PC-3 (cell line): ENCODE results near the gene TSGA10IP. TPM values are rescaled to one million over a fixed set of nuclear protein-coding genes. Genes with fewer than 3 reads are reported as not detected.

Source experiments
- ATAC-seq: fragments of 200-7000 bp; cut with Tn5 transposase; 2 replicates; pipeline ENCODE4 v1.9.1; 2020; ENCODE audit warnings: mild to moderate bottlenecking, moderate library complexity
- BruUV-seq: library from RNA; stranded (reverse); fragments of 400-500 nt; replicated peaks from 2 replicates; lab custom pipeline; 2021; lab: Mats Ljungman, UMichigan
- CTCF ChIA-PET: fragments of 300-600 bp; sonication (Branson Sonifier 250); formaldehyde crosslinking; loops from one replicate; lab custom pipeline; 2022; ENCODE audit warnings: antibody characterized with exemption; lab: Charles Lee
- POLR2A ChIA-PET: fragments of 300-600 bp; sonication (Branson Sonifier 250); formaldehyde crosslinking; loops from one replicate; lab custom pipeline; 2022; ENCODE audit warnings: antibody characterized with exemption; ENCODE audit not compliant: unreplicated experiment; lab: Charles Lee
- DNase-seq: peaks from one replicate; pipeline ENCODE4 v3.0.0-alpha.2; 2015
- H2AFZ ChIP-seq: fragments of 300-600 bp; sonication (generic); 2 replicates; pipeline ENCODE4 v1.6.0; 2016; ENCODE audit warnings: antibody characterized with exemption, low read length
- H3F3A ChIP-seq: fragments of 300-600 bp; sonication (generic); one replicate; pipeline ENCODE4 v1.6.0; 2017; ENCODE audit warnings: antibody characterized with exemption, low read length, control low read depth, mild to moderate bottlenecking; ENCODE audit not compliant: unreplicated experiment
- H3K27ac ChIP-seq: fragments of 300-600 bp; sonication (generic); 2 replicates; pipeline ENCODE4 v1.5.1; 2016; ENCODE audit warnings: mild to moderate bottlenecking, low read length
- H3K27me3 ChIP-seq: fragments of 300-600 bp; sonication (generic); 2 replicates; pipeline ENCODE4 v1.6.1; 2016; ENCODE audit warnings: low read length, mixed read lengths
- H3K36me3 ChIP-seq: fragments of 300-600 bp; sonication (generic); 2 replicates; pipeline ENCODE4 v1.6.1; 2016; ENCODE audit warnings: low read depth, mixed run types, low read length, mixed read lengths
- H3K4me1 ChIP-seq: fragments of 300-600 bp; sonication (generic); 2 replicates; pipeline ENCODE4 v1.5.1; 2016; ENCODE audit warnings: low read length; ENCODE audit not compliant: insufficient read depth
- H3K4me2 ChIP-seq: fragments of 300-600 bp; sonication (generic); 2 replicates; pipeline ENCODE4 v1.6.0; 2016; ENCODE audit warnings: low read length
- H3K4me3 ChIP-seq: fragments of 300-600 bp; sonication (generic); 2 replicates; pipeline ENCODE4 v1.5.1; 2016; ENCODE audit warnings: mild to moderate bottlenecking, low read length, mixed read lengths
- H3K79me2 ChIP-seq: fragments of 300-600 bp; sonication (generic); 2 replicates; pipeline ENCODE4 v1.6.1; 2017; ENCODE audit warnings: low read length, mixed read lengths
- H3K9ac ChIP-seq: fragments of 300-600 bp; sonication (generic); 2 replicates; pipeline ENCODE4 v1.6.0; 2016; ENCODE audit warnings: mild to moderate bottlenecking, low read length
- H3K9me2 ChIP-seq: fragments of 300-600 bp; sonication (generic); replicated peaks from 2 replicates; pipeline ENCODE4 v1.6.1; 2016; ENCODE audit warnings: mixed run types, low read length, mixed read lengths
- H3K9me3 ChIP-seq: fragments of 300-600 bp; sonication (generic); 2 replicates; pipeline ENCODE4 v1.6.1; 2016; ENCODE audit warnings: low read length, mixed read lengths
- H4K20me1 ChIP-seq: fragments of 300-600 bp; sonication (generic); 2 replicates; pipeline ENCODE4 v1.6.1; 2016; ENCODE audit warnings: low read length, mixed read lengths
- EZH2 ChIP-seq: fragments of 300-600 bp; sonication (generic); IDR thresholded peaks from one replicate; pipeline ENCODE4 v1.6.1; 2017; ENCODE audit warnings: antibody characterized with exemption, mild to moderate bottlenecking, low read length; ENCODE audit not compliant: unreplicated experiment
- EZH2phosphoT487 ChIP-seq: fragments of 300-600 bp; sonication (generic); IDR thresholded peaks from 2 replicates; pipeline ENCODE4 v1.6.1; 2018; ENCODE audit warnings: mild to moderate bottlenecking, antibody characterized with exemption, low read length, borderline replicate concordance
- intact Hi-C: fragments of 100-400 bp; cut with micrococcal nuclease; formaldehyde crosslinking; loops from 2 replicates; pipeline ENCODE4 v1.9.0; 2023
- total RNA-seq: library from RNA; depleted of rRNA; stranded (reverse); fragments of >200 nt; gene quantifications from 2 replicates; pipeline ENCODE4 v1.2.3, GENCODE V29; 2014
- TF ChIP-seq, protein P1 (sequence below): fragments of 300-600 bp; sonication (generic); conservative IDR thresholded peaks from 2 replicates; pipeline ENCODE4 v1.5.1; 2017; ENCODE audit warnings: antibody characterized with exemption, low read depth, mild to moderate bottlenecking, low read length

TSGA10IP gene
- total RNA-seq, 1 experiment from 2014 or later, result not detected

DNA sequence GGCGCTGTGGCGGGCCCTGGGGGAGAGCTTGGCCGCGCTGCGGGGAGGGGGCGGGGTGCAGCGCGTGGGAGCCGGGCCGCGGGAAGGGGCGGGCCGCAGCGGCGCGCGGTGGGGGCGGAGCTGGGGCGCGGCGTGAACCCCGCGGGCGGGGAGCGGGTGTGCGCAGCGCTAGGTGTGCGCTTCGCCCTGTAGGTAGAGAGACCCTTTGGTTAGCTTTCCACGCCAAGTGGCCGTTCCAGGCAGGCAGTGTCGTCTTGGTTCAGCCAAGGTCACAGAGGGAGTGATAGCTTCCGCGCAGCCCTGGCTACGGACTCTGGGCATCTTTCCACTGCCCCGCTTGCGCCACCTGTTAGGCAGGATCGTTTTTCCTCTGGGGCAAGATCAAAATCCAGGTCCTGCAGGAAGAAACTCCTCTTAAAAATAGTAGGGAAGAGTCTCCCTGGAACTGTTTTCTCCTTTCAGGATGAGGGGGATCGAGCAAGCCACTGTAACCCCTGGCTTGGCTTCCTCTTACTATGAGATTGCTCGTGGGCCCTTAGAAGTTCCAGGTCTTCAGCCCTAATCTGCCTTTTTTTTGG, 57.5 kb downstream of the TSGA10IP start:
- ChIA-PET CTCF (no interaction called here), POLR2A (interaction anchor here (0.6 to 0.8 kb wide), 2 partner anchors 8 to 20 kb away, joined by 3 read pairs; no protein-coding TSS in a partner anchor)
- intact Hi-C loops, result loop anchor here (1.0 to 2.0 kb wide), 3 partner anchors 41 to 50 kb away; partner anchors contain the start of genes SART1 and SF3B2
- Histone ChIP-seq H3K9me2 (no peaks in the 10 kb centered on the region), H3K36me3 (peaks cover 42% of the 10 kb centered on the region), H3K9ac (peak overlapping the region; percentile 91), H3F3A (peaks cover 9% of the 10 kb centered on the region), H3K4me3 (peak overlapping the region; percentile 85), H3K79me2 (peaks cover 56% of the 10 kb centered on the region), H2AFZ (peak overlapping the region; percentile 90), H3K9me3 (no peaks in the 10 kb centered on the region), H3K27ac (peak overlapping the region; percentile 85), H3K4me2 (peak overlapping the region; percentile 87), H3K4me1 (peaks cover 14% of the 10 kb centered on the region), H4K20me1 (no peaks in the 10 kb centered on the region), H3K27me3 (no peaks in the 10 kb centered on the region)
- DNase-seq (peak; percentile 63), ATAC-seq (peak; percentile 72)
- no TSS peak for BruUV-seq
- TF ChIP-seq EZH2phosphoT487 (no peak), EZH2 (no peak)
- TF ChIP-seq, protein P1, sequence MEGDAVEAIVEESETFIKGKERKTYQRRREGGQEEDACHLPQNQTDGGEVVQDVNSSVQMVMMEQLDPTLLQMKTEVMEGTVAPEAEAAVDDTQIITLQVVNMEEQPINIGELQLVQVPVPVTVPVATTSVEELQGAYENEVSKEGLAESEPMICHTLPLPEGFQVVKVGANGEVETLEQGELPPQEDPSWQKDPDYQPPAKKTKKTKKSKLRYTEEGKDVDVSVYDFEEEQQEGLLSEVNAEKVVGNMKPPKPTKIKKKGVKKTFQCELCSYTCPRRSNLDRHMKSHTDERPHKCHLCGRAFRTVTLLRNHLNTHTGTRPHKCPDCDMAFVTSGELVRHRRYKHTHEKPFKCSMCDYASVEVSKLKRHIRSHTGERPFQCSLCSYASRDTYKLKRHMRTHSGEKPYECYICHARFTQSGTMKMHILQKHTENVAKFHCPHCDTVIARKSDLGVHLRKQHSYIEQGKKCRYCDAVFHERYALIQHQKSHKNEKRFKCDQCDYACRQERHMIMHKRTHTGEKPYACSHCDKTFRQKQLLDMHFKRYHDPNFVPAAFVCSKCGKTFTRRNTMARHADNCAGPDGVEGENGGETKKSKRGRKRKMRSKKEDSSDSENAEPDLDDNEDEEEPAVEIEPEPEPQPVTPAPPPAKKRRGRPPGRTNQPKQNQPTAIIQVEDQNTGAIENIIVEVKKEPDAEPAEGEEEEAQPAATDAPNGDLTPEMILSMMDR, result peak; percentile 50

DNA sequence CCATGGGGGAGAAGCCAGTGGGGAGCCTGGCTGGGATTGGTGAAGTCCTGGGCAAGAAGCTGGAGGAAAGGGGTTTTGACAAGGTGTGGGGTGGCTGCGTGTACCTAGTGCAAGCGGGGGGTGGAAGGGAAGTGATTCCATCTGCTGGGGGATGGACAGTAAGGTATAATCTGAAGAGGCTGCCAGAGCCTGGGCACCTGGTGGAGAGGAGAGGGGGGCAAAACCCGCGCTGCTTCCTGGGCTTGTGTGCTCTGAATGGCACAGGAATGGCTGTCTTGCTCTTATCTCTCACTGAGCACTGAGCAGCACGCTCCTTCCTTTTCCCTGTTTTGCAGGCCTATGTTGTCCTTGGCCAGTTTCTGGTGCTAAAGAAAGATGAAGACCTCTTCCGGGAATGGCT, 58.0 kb downstream of the TSGA10IP start:
- POLR2A ChIA-PET, result interaction anchor here (0.8 kb wide), 1 partner anchor 8 kb away, joined by 3 read pairs; no protein-coding TSS in a partner anchor
- intact Hi-C loops, result loop anchor here (2.0 kb wide), 2 partner anchors 42 to 50 kb away; partner anchors contain the start of gene SF3B2
- Histone ChIP-seq H3F3A (peaks cover 9% of the 10 kb centered on the region), H2AFZ (no peak overlapping the region), H4K20me1 (no peaks in the 10 kb centered on the region), H3K27me3 (no peaks in the 10 kb centered on the region), H3K9me3 (no peaks in the 10 kb centered on the region), H3K4me2 (peak overlapping the region; percentile 87), H3K4me3 (peak overlapping the region; percentile 85), H3K79me2 (peaks cover 56% of the 10 kb centered on the region), H3K9me2 (no peaks in the 10 kb centered on the region), H3K36me3 (peaks cover 37% of the 10 kb centered on the region), H3K9ac (peak overlapping the region; percentile 91), H3K4me1 (peaks cover 17% of the 10 kb centered on the region), H3K27ac (no peak overlapping the region)
- no TSS peak for BruUV-seq
- DNase-seq, result no peak
- ATAC-seq, result no peak
- CTCF ChIA-PET, result no interaction called here
- TF ChIP-seq EZH2, result no peak
- TF ChIP-seq, protein P1, result no peak
- TF ChIP-seq EZH2phosphoT487, result no peak

DNA sequence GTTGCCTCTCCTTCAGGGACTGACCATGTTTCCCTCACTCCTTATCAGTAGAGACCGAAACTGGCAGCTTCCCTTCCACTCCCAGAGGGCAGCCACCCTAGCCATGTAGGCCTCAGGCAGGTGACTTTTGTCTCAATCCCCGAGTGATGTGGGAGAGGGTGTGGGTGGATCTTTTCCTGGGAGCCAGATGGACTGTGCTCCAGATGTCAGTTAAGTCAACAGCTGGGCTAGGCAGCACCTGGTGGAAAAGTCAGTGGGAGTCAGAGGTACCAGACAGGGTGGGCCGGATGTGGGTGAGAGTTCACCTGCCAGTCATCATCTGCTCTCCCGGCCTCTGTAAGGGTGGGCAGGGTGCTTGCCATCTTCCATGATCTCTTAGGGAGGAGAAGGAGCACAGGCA, 58.9 kb downstream of the TSGA10IP start:
- Histone ChIP-seq H3K79me2 (peaks cover 47% of the 10 kb centered on the region), H4K20me1 (no peaks in the 10 kb centered on the region), H3K9me2 (no peaks in the 10 kb centered on the region), H2AFZ (no peak overlapping the region), H3K27ac (no peak overlapping the region), H3K4me3 (no peak overlapping the region), H3F3A (peaks cover 9% of the 10 kb centered on the region), H3K9me3 (no peaks in the 10 kb centered on the region), H3K27me3 (no peaks in the 10 kb centered on the region), H3K9ac (no peak overlapping the region), H3K4me1 (peaks cover 23% of the 10 kb centered on the region), H3K36me3 (peaks cover 28% of the 10 kb centered on the region), H3K4me2 (no peak overlapping the region)
- BruUV-seq, result no TSS peak
- ChIA-PET POLR2A (no interaction called here), CTCF (no interaction called here)
- ATAC-seq (no peak), DNase-seq (no peak)
- TF ChIP-seq, protein P1, result no peak
- intact Hi-C loops, result no loop called here
